Measurements from ENCODE around the gene HOXC4.

- TF ChIP-seq, protein P1, sequence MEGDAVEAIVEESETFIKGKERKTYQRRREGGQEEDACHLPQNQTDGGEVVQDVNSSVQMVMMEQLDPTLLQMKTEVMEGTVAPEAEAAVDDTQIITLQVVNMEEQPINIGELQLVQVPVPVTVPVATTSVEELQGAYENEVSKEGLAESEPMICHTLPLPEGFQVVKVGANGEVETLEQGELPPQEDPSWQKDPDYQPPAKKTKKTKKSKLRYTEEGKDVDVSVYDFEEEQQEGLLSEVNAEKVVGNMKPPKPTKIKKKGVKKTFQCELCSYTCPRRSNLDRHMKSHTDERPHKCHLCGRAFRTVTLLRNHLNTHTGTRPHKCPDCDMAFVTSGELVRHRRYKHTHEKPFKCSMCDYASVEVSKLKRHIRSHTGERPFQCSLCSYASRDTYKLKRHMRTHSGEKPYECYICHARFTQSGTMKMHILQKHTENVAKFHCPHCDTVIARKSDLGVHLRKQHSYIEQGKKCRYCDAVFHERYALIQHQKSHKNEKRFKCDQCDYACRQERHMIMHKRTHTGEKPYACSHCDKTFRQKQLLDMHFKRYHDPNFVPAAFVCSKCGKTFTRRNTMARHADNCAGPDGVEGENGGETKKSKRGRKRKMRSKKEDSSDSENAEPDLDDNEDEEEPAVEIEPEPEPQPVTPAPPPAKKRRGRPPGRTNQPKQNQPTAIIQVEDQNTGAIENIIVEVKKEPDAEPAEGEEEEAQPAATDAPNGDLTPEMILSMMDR (IDR thresholded peaks at IDR 0.05 in 4 of 5, conservative IDR thresholded peaks at IDR 0.05 in 1 of 5): no peak
- no peak for TF ChIP-seq POLR2A (IDR thresholded peaks at IDR 0.05)
Observed at GRCh38 chr12:54059668-54060067, 6.0 kb downstream of the HOXC4 start.
